OCI-LY1 (cell line): ENCODE data around the gene ETV6.

Source experiments
- H2AFZ ChIP-seq: fragments of 200-600 bp; sonication (generic), shearing (Covaris generic); 2 replicates; pipeline ENCODE4 v1.6.0; 2014; ENCODE audit warnings: antibody characterized with exemption, mild to moderate bottlenecking, low read length
- H3F3A ChIP-seq: fragments of 200-600 bp; sonication (generic), shearing (Covaris generic); 2 replicates; pipeline ENCODE4 v1.6.0; 2014; ENCODE audit warnings: mild to moderate bottlenecking, antibody characterized with exemption, low read length, moderate library complexity; ENCODE audit not compliant: insufficient read depth
- H3K27ac ChIP-seq: fragments of 200-600 bp; sonication (generic); 2 replicates; pipeline ENCODE4 v1.5.1; 2014; ENCODE audit warnings: low read length, mixed run types, mild to moderate bottlenecking, low read depth; ENCODE audit not compliant: poor library complexity, severe bottlenecking
- H3K27me3 ChIP-seq: fragments of 200-600 bp; sonication (generic); 2 replicates; pipeline ENCODE4 v1.6.0; 2014; ENCODE audit warnings: antibody characterized with exemption, mild to moderate bottlenecking, low read length, moderate library complexity; ENCODE audit not compliant: insufficient read depth
- H3K36me3 ChIP-seq: fragments of 200-600 bp; sonication (generic); 2 replicates; pipeline ENCODE4 v1.6.1; 2014; ENCODE audit warnings: mild to moderate bottlenecking, antibody characterized with exemption, low read length, moderate library complexity, mixed read lengths; ENCODE audit not compliant: insufficient read depth
- H3K4me1 ChIP-seq: fragments of 200-600 bp; sonication (generic); 2 replicates; pipeline ENCODE4 v1.5.1; 2014; ENCODE audit warnings: mild to moderate bottlenecking, low read length, moderate library complexity; ENCODE audit not compliant: insufficient read depth, severe bottlenecking
- H3K4me2 ChIP-seq: fragments of 200-600 bp; sonication (generic), shearing (Covaris generic); 2 replicates; pipeline ENCODE4 v1.6.1; 2014; ENCODE audit warnings: low read length
- H3K4me3 ChIP-seq: fragments of 200-600 bp; sonication (generic); 2 replicates; pipeline ENCODE4 v1.5.1; 2014; ENCODE audit warnings: low read length, low read depth, mild to moderate bottlenecking, mixed read lengths; ENCODE audit not compliant: poor library complexity, severe bottlenecking
- H3K79me2 ChIP-seq: fragments of 200-600 bp; shearing (Covaris generic); 2 replicates; pipeline ENCODE4 v1.6.1; 2016; ENCODE audit warnings: mixed run types, low read length, mixed read lengths; ENCODE audit not compliant: insufficient read depth
- H3K9ac ChIP-seq: fragments of 200-600 bp; sonication (generic), shearing (Covaris generic); 2 replicates; pipeline ENCODE4 v1.6.1; 2014; ENCODE audit warnings: mild to moderate bottlenecking, low read length, mixed read lengths
- H3K9me2 ChIP-seq: fragments of 200-600 bp; sonication (generic), shearing (Covaris generic); 2 replicates; pipeline ENCODE4 v1.6.1; 2014; ENCODE audit warnings: low read depth, mild to moderate bottlenecking, low read length, mixed read lengths
- H3K9me3 ChIP-seq: fragments of 200-600 bp; shearing (Covaris generic); 2 replicates; pipeline ENCODE4 v1.6.1; 2014; ENCODE audit warnings: low read length, mixed read lengths
- H4K20me1 ChIP-seq: fragments of 200-600 bp; sonication (generic), shearing (Covaris generic); 2 replicates; pipeline ENCODE4 v1.6.0; 2016; ENCODE audit warnings: mild to moderate bottlenecking, low read length; ENCODE audit not compliant: insufficient read depth
- CTCF ChIP-seq: fragments of 200-600 bp; sonication (generic), shearing (Covaris generic); IDR thresholded peaks from 2 replicates; pipeline ENCODE4 v1.5.1; 2017; ENCODE audit warnings: mild to moderate bottlenecking, antibody characterized with exemption, low read length, moderate library complexity, mixed read lengths
- EZH2 ChIP-seq: fragments of 200-600 bp; sonication (generic), shearing (Covaris generic); IDR thresholded peaks from 2 replicates; pipeline ENCODE4 v1.8.0; 2017; ENCODE audit warnings: borderline replicate concordance, mixed run types, mild to moderate bottlenecking, antibody characterized with exemption, low read length, moderate library complexity, mixed read lengths

ETV6 gene

GRCh38 chr12:11667171-11667570 is 17.7 kb downstream of the ETV6 start:
- Histone ChIP-seq H3K4me2 (no peak overlapping the region), H3K9ac (no peak overlapping the region), H3K4me3 (no peak overlapping the region), H3K36me3 (no peaks in the 10 kb centered on the region), H3K27me3 (no peaks in the 10 kb centered on the region), H3K4me1 (peaks cover 6% of the 10 kb centered on the region), H3K79me2 (no peaks in the 10 kb centered on the region), H3K9me3 (no peaks in the 10 kb centered on the region), H3K27ac (no peak overlapping the region), H3K9me2 (no peaks in the 10 kb centered on the region), H4K20me1 (no peaks in the 10 kb centered on the region), H2AFZ (no peak overlapping the region), H3F3A (no peaks in the 10 kb centered on the region)
- TF ChIP-seq CTCF (no peak), EZH2 (no peak)

GRCh38 chr12:11668611-11669010 is 19.1 kb downstream of the ETV6 start:
- no peak overlapping the region for H3K9ac ChIP-seq
- H3K4me3 ChIP-seq = no peak overlapping the region
- no peaks in the 10 kb centered on the region for H4K20me1 ChIP-seq
- H2AFZ ChIP-seq = no peak overlapping the region
- no peaks in the 10 kb centered on the region for H3K27me3 ChIP-seq
- no peak overlapping the region for H3K27ac ChIP-seq
- no peak for TF ChIP-seq CTCF
- no peak for TF ChIP-seq EZH2
- no peak overlapping the region for H3K4me2 ChIP-seq
- peaks cover 6% of the 10 kb centered on the region for H3K4me1 ChIP-seq
- no peaks in the 10 kb centered on the region for H3F3A ChIP-seq
- H3K79me2 ChIP-seq = no peaks in the 10 kb centered on the region
- no peaks in the 10 kb centered on the region for H3K36me3 ChIP-seq
- H3K9me3 ChIP-seq = no peaks in the 10 kb centered on the region
- H3K9me2 ChIP-seq = no peaks in the 10 kb centered on the region

GRCh38 chr12:11669348-11669747 is 19.9 kb downstream of the ETV6 start:
- H3F3A ChIP-seq = no peaks in the 10 kb centered on the region
- no peak overlapping the region for H3K9ac ChIP-seq
- peaks cover 6% of the 10 kb centered on the region for H3K4me1 ChIP-seq
- no peak overlapping the region for H2AFZ ChIP-seq
- TF ChIP-seq EZH2 = no peak
- H3K4me3 ChIP-seq = no peak overlapping the region
- no peaks in the 10 kb centered on the region for H3K79me2 ChIP-seq
- H3K4me2 ChIP-seq = no peak overlapping the region
- H3K9me3 ChIP-seq = no peaks in the 10 kb centered on the region
- no peaks in the 10 kb centered on the region for H3K9me2 ChIP-seq
- H4K20me1 ChIP-seq = no peaks in the 10 kb centered on the region
- H3K27ac ChIP-seq = no peak overlapping the region
- no peaks in the 10 kb centered on the region for H3K27me3 ChIP-seq
- no peaks in the 10 kb centered on the region for H3K36me3 ChIP-seq
